Measurements from ENCODE around the gene MYO7B.

Gene MYO7B

GRCh38 chr2:127609818-127610217, 74.3 kb downstream of the MYO7B start:
- DNase-seq (ENCODE audit: low spot score) = no peak

DNA sequence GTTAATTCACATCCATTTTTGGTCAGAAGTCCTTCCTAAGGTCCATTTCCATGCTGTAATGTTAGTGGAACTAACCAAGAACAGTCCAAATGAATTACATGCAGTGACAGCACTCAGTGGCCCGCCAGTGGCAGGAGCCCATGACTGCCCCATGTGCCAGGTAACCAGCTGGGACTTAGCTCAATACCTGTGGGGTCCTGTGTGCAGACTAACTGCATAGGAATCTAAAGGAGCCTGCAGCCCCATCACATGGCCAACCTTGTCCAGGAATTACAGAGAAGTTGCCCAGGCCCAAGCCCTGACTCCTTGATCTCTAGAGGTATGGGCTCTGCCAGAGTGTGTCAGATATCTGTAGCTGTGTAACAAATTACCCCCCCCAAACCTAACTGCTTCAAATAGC, 75.1 kb downstream of the MYO7B start:
- no peak for DNase-seq (ENCODE audit: low spot score)

DNA sequence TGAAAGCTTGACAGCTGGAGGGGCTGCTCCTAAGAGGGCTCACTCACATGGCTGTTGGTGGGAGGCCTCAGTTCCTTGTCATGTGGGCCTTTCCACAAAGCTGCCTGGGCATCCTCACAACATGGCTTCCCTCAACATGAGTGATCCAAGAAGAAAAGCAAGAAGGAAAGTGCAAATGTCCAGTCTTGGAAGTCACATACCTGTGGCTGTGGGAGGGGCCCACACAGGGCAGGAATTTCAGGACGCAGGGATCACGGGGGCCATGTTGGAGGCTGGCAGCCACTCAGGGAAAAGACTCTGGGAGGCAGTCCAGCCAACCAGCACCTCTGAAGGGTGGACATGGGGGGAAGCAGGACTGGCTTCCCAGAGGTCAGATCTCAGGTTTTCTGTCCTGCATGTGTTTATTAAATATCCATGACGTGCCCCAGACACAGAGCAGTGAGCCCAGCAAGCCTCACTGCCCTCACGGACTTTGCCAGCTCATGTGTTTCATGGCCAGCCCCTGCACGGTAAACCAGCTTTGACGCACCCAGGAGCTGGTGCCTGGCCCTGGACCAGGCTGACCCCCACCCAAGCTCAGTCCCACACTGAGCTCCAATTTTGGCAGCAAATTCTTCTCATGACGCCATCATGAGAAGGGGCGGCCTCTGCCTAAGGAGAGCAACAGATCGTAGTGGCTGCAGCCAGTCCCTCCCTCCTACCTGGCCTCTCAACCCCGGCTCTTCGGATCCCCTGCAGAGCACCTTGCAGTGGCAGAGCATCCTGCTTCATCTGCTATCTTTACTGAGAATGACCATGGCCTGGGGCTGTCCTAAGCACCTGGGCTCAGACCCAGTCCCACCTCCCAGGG, 75.8 kb downstream of the MYO7B start:
- no peak for DNase-seq (ENCODE audit: low spot score)

GRCh38 chr2:127612111-127612822, 76.8 kb downstream of the MYO7B start:
- DNase-seq (ENCODE audit: low spot score) = no peak

- DNase-seq (ENCODE audit: low spot score) = no peak
Observed at GRCh38 chr2:127614246-127614645, 78.8 kb downstream of the MYO7B start.

- DNase-seq (ENCODE audit: low spot score) = no peak
Observed at GRCh38 chr2:127614731-127615130, 79.2 kb downstream of the MYO7B start.

GRCh38 chr2:127615511-127616166, 80.2 kb downstream of the MYO7B start:
- DNase-seq (ENCODE audit: low spot score) = no peak

- no peak for DNase-seq (ENCODE audit: low spot score)
Observed at GRCh38 chr2:127618551-127619202, 83.2 kb downstream of the MYO7B start.

DNA sequence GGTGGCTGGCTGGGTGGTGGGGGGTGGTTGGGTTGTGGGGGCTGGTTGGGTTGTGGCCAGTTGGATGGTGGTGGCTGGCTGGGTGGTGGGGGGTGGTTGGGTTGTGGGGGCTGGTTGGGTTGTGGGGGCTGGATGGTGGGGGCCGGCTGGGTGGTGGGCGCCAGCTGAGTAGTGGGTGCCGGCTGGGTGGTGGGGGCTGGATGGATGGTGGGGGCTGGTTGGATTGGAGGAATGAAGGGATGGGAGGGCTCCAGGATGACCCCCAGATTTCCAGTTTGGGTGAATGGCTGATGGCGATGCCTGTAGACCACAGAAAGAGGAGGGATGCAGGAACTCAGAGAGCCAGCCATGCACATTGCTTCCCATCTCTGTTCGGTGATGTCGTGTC, 83.7 kb downstream of the MYO7B start:
- DNase-seq (ENCODE audit: low spot score) = no peak

DNA sequence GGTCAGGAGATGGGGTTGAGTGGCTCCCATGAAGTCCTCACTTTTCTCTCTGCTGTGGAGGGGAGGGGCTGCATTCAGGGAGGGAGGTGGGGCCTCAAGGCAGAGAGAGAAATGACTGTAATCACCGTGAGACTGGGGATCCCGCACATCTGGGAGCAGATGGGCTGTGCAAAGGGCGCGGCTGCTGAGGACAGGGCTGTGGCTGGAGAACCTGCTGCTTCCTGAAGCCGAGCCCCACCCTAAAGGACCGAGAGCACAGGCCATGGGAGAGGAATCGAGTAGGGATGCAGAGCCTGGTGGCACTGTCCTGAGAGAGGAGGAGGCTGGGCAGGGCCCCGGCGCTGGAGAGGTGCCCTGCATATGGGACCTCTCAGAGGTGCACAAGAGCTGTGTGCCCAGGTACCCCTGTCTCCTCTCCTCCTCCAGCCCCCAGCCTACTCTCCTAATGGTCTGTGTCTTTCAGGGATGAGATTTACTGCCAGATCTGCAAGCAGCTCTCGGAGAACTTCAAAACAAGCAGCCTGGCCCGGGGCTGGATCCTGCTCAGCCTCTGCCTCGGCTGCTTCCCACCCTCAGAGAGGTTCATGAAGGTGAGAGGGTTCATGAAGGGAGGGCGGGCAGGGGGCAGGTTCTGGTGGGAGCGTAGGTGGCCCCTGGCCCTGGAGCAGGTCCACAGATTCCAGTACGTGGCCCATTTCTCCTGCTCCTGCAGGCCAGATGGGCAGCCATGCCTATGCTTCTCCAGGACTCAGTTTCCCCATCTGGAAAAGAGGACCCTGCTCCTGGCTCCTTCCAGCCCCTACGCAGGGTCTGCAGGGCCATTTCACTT, 84.6 kb downstream of the MYO7B start:
- no peak for DNase-seq (ENCODE audit: low spot score)

DNA sequence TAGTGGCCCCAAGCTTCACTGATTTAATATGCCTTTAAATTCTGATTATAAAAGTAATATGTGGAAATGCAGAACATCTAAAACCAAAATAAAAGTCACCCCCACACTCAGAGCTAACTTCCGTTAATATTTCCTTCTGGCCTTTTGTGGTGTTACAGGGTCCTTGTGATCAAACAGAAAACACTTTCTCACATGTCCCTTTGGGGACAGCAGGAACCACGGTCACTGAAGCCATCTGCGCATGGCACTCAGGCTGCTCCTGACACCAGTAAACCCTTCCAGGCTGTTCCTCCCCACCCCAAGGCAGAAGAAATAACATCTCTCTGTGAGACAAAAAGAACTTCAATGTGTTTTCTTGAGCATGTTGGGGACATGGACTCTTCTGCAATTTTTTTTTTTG, 85.4 kb downstream of the MYO7B start:
- DNase-seq (ENCODE audit: low spot score) = no peak

GRCh38 chr2:127621981-127622431, 86.5 kb downstream of the MYO7B start:
- no peak for DNase-seq (ENCODE audit: low spot score)

DNA sequence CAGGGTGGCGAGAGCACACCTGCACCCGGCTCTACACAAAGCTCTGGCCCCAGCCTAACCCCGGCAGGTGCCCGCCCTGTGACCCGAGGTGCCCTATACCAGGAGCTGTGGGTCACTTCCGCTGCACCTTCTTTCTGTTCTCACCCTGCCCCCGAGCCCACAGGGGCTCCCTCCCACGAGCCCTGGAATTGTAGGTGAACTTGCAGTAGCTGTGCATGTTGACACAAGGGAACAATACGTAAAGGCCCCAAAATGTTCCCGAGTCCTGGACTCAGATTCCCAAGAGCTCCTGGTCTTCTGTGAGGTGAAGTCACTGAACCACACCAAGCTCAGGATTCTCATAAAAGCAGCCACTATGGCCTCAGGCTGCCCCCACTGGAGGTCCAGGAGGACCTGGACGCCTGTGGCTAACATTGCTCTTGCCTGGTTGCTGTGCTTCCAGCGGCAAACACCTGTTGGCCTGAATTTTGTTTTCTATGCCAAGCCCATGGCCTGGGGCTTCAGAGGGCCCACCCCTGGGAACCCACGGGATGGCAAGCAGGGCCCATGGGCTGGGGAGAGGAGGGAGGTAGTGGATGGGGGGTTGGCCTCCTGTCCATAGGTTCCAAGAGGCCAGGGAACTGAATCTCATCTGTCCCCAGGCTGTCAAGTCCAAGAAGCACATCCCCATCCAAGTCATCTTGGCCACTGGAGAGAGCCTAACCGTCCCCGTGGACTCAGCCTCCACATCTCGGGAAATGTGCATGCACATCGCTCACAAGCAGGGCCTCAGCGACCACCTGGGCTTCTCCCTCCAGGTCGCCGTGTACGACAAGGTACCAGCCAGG, 87.3 kb downstream of the MYO7B start:
- DNase-seq (ENCODE audit: low spot score) = no peak

DNA sequence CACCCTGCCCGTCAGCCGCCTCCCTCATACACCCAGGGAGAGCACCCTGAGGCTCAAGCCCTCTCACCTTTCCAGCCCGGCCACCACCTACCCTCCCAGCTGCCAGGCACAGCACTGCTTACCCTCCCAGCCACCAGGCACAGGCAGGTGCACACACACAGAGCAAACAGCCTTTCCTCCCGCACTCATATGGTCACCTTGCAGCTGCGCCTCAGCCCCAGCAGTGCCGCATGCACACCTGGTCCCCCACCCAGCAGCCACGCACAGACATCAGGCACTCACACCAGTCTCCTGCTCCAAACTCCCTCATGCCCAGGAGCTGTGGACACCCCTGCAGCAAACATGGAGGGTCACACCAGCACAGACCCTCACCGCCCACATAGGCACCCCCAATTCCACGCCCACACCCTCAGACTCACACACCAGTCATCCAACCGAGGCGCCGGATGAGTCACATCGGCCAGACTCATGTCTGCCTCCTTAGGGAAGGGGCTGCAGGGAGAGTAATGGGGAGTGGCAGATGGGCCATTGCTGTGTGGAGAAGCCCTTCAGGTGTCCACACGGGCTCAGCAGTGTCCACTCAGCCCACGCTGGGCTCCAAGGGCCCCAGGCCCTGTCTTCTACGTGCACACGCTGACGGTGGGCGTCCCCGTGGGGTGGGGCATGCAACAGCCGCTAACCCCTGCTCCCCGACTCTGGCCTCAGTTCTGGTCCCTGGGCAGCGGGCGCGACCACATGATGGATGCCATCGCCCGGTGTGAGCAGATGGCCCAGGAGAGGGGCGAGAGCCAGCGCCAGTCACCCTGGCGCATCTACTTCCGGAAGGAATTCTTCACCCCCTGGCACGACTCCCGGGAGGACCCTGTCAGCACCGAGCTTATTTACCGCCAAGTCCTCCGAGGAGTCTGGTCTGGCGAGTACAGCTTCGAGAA, 88.2 kb downstream of the MYO7B start:
- peak; percentile 34 for DNase-seq (ENCODE audit: low spot score)

- DNase-seq (ENCODE audit: low spot score) = no peak
Observed at GRCh38 chr2:127624320-127624755, 88.9 kb downstream of the MYO7B start.

GRCh38 chr2:127624756-127625571, 89.5 kb downstream of the MYO7B start:
- no peak for DNase-seq (ENCODE audit: low spot score)

- DNase-seq (ENCODE audit: low spot score) = no peak
Observed at GRCh38 chr2:127625572-127625951, 90.1 kb downstream of the MYO7B start.

DNA sequence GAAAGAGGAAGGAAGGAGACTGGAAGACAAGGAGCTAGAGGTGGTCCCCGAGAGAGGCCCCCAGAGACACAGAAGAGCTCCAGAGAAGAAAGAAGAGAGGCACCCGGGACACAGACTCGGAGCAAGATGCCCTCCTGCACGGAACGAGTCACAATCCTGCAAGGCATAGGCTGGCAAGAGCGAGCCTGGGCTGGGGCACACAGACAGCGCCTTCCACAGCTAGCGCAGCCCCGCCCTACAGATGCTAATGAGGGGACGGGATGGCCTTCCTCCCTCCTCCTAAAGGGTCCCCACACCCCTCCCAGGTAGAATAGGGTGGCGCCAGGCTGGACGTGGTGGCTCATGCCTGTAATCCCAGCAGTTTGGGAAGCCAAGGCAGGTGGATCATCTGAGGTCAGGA, 90.7 kb downstream of the MYO7B start:
- no peak for DNase-seq (ENCODE audit: low spot score)

All from RKO (cell line).